Smooth muscle cell of the umbilical artery (primary cell): ENCODE measurements around the gene TMEM47. TPM values are rescaled to one million over a fixed set of nuclear protein-coding genes. Genes with fewer than 3 reads are reported as not detected.

Experiments used
- total RNA-seq: library from RNA; depleted of rRNA; stranded (reverse); fragments of >200 nt; gene quantifications from 2 replicates; pipeline ENCODE4 v1.2.3, GENCODE V29; 2014

The TMEM47 gene
- total RNA-seq: 37.4 and 40.6 TPM in 2 replicates

GRCh38 chrX:34656842-34657725 lies at the start of gene TMEM47:
Gene TMEM47, minus strand, starts transcription at chrX:34657285. Its CDS starts 256 bp downstream, at chrX:34657029.

